ENCODE results near the gene PARD3B. TPM values are rescaled to one million over a fixed set of nuclear protein-coding genes. Genes with fewer than 3 reads are reported as not detected.

Gene PARD3B
- total RNA-seq, 1 donor from 2014 or later: 16.4 TPM

DNA sequence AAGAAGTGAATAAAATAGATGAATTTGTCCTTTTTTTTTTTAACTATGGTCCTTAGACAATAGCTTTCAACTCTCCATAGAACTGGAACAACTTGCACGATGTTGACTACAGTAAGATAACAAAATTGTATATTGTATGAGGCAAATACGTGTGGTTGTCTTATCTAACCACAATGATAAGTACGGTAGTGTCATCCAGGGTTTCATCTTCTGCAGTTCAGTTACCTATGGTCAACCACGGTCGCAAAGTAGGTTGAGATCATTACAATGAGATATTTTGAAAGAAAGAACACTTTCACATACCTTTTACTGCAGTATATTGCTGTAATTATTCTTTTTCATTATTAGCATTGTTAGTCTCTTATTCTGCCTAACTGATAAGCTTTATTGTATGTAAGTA, 295.2 kb downstream of the PARD3B start:
- no peak for DNase-seq (ENCODE audit: low read depth)

- DNase-seq (ENCODE audit: low read depth): no peak
These were observed 296.8 kb downstream of the PARD3B start for GRCh38 chr2:204842068-204842467.

- DNase-seq (ENCODE audit: low read depth): peak; percentile 95
These were observed 297.6 kb downstream of the PARD3B start for GRCh38 chr2:204842661-204843485.

DNA sequence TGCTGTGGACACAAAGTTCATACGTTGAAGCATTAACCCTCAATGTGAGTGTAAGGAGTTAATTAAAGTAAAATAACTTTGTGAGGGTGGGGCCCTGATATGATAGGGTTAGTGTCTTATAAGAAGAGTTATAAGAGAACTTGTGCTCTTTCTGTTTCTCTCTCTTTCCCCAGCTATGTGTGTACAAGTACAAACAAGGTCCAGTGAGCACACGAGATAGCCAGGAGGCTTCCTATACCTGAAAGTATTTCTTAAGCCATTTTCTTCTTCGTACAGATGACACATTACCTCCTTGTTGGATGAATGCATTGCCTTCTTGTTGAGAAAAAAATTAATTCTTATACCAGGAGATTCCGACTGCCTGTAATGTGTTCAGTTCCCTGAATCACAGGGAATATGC, 301.2 kb downstream of the PARD3B start:
- no peak for DNase-seq (ENCODE audit: low read depth)

GRCh38 chr2:204849892-204850291, 304.6 kb downstream of the PARD3B start:
- peak; percentile 12 for DNase-seq (ENCODE audit: low read depth)

- DNase-seq (ENCODE audit: low read depth): no peak
These were observed 305.3 kb downstream of the PARD3B start for GRCh38 chr2:204850581-204850980.

GRCh38 chr2:204853905-204854304, 308.6 kb downstream of the PARD3B start:
- DNase-seq (ENCODE audit: low read depth): no peak

DNA sequence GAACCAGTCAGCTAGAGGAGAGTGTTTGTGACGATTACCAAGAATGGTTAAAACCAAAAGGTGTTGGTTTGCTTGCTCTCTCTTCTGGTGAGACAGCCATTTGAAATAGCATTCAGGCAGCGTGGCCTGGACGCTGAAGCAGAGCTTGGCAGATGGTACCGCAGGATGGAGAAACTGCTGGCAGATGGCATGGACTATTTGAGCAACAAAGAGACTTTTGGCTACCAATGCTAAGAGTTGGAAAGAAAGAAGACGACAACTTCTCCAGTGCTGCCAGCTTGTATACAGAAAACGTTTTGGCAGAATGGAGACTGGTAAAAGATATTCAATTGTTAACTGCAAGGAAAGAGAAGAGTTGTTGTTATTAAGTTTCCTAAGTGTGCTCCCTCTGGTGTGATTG, 315.0 kb downstream of the PARD3B start:
- no peak for DNase-seq (ENCODE audit: low read depth)

GRCh38 chr2:204862809-204863208, 317.5 kb downstream of the PARD3B start:
- DNase-seq (ENCODE audit: low read depth): no peak

GRCh38 chr2:204863336-204863735, 318.1 kb downstream of the PARD3B start:
- DNase-seq (ENCODE audit: low read depth): no peak

- no peak for DNase-seq (ENCODE audit: low read depth)
These were observed 324.0 kb downstream of the PARD3B start for GRCh38 chr2:204869132-204869823.

DNA sequence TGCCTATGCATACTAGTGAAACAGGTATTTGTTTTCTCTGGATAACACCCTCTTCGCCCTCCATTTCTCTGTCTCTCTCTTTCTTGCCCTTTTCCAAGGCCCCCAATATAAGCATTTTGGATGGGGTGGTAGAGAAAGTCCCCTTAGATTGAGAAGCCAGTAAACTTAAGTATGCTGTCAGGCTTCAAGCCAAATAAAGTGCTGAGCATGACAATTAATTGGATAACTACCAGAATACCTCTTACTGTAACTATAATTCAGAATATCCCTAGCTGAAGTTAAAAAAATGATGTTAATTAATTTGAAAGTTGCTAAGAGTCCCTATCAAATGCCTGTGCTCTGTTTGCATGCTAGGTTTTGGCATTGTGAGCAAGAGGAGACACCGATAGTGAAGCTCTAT, 324.8 kb downstream of the PARD3B start:
- no peak for DNase-seq (ENCODE audit: low read depth)

- DNase-seq (ENCODE audit: low read depth): peak; percentile 76
These were observed 326.1 kb downstream of the PARD3B start for GRCh38 chr2:204871231-204871953.

GRCh38 chr2:204876311-204876710, 331.0 kb downstream of the PARD3B start:
- no peak for DNase-seq (ENCODE audit: low read depth)

- no peak for DNase-seq (ENCODE audit: low read depth)
These were observed 332.4 kb downstream of the PARD3B start for GRCh38 chr2:204877691-204878090.

GRCh38 chr2:204880928-204881327, 335.7 kb downstream of the PARD3B start:
- no peak for DNase-seq (ENCODE audit: low read depth)

- DNase-seq (ENCODE audit: low read depth): no peak
These were observed 336.4 kb downstream of the PARD3B start for GRCh38 chr2:204881655-204882054.

DNA sequence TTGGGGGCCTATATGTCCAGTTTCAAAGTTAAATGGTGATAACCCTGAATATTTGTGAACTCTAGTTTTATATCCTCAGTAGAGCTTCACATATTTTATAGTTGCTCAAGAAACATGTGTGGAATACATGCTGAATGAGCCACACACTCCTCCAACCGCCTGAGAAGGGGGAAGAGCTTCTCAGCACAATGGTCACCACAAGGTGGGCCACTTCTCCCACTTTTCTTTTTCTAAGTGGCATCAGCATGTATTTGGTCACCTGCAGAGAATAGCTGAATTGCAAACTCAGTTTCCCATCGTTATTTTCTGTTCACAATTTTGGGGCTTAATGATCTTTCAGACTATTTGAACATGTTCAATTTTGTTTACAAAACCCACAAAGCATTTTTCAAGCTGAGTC, 340.5 kb downstream of the PARD3B start:
- DNase-seq (ENCODE audit: low read depth): no peak

- DNase-seq (ENCODE audit: low read depth): no peak
These were observed 341.4 kb downstream of the PARD3B start for GRCh38 chr2:204886713-204887112.

DNA sequence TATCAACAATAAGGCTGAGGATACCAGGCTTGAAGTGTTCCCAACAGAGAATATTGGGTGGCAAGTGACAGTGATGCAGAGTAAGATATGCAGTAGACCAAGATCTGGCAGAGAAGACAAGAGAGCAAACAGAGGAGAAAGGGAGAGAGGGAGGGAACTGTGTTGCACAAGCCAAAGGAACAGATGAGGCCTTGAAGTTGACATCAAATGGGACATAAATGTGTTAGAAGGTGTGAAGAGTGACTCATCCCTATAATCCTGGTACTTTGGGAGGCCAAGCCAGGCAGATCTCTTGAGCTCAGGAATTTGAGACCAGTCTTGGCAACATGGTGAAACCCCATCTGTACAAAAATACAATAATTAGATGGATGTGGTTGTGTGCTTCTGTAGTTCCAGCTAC, 342.9 kb downstream of the PARD3B start:
- DNase-seq (ENCODE audit: low read depth): no peak

GRCh38 chr2:204890680-204891079, 345.4 kb downstream of the PARD3B start:
- DNase-seq (ENCODE audit: low read depth): no peak

GRCh38 chr2:204891739-204892138, 346.5 kb downstream of the PARD3B start:
- DNase-seq (ENCODE audit: low read depth): no peak
